Effector memory CD8-positive, alpha-beta T cell (primary cell): ENCODE results near the gene TOR2A.
"Not testable (repeated sequence)": the region's sequence is repeated elsewhere in the genome, so short reads cannot be mapped to it uniquely, and the experiment has no call there.

Experiments
- ATAC-seq: fragments of 150-1000 bp; cut with Tn5 transposase; replicated peaks from 2 replicates; pipeline ENCODE4 v1.10.0; 2021; ENCODE audit warnings: mild to moderate bottlenecking, moderate library complexity
- DNase-seq, 3 experiments: peaks; one replicate each; pipeline ENCODE4 v3.0.0; 2021
- H3K27ac Mint-ChIP-seq, 2 donors: one replicate each; pipeline ENCODE4 v1.8.0; 2022; ENCODE audit warnings: mild to moderate bottlenecking in 2 of 2, mixed read lengths in 2 of 2, moderate library complexity in 2 of 2
- H3K27me3 Mint-ChIP-seq, 2 donors: one replicate each; pipeline ENCODE4 v1.8.0; 2022; ENCODE audit warnings: mixed read lengths in 2 of 2
- H3K36me3 Mint-ChIP-seq: one replicate; pipeline ENCODE4 v1.8.0; 2022; ENCODE audit warnings: mild to moderate bottlenecking, moderate library complexity, mixed read lengths; ENCODE audit not compliant: insufficient read depth
- H3K4me1 Mint-ChIP-seq, 2 donors: one replicate each; pipeline ENCODE4 v1.8.0; 2022; ENCODE audit warnings: low read depth in 2 of 2, mixed read lengths in 2 of 2
- H3K4me3 Mint-ChIP-seq, 2 donors: one replicate each; pipeline ENCODE4 v1.8.0; 2022; ENCODE audit warnings: mild to moderate bottlenecking in 2 of 2, mixed read lengths in 2 of 2, moderate library complexity in 2 of 2
- H3K9me3 Mint-ChIP-seq, 2 donors: one replicate each; pipeline ENCODE4 v1.8.0; 2022; ENCODE audit warnings: mixed read lengths in 2 of 2
- total RNA-seq, 9 experiments: gene quantifications; one replicate each; lab custom pipeline; 2026; lab: John Stamatoyannopoulos, UW

TOR2A gene
- 7.4 to 17.1 (median 14.6) reads per million in 9 experiments for total RNA-seq

DNA sequence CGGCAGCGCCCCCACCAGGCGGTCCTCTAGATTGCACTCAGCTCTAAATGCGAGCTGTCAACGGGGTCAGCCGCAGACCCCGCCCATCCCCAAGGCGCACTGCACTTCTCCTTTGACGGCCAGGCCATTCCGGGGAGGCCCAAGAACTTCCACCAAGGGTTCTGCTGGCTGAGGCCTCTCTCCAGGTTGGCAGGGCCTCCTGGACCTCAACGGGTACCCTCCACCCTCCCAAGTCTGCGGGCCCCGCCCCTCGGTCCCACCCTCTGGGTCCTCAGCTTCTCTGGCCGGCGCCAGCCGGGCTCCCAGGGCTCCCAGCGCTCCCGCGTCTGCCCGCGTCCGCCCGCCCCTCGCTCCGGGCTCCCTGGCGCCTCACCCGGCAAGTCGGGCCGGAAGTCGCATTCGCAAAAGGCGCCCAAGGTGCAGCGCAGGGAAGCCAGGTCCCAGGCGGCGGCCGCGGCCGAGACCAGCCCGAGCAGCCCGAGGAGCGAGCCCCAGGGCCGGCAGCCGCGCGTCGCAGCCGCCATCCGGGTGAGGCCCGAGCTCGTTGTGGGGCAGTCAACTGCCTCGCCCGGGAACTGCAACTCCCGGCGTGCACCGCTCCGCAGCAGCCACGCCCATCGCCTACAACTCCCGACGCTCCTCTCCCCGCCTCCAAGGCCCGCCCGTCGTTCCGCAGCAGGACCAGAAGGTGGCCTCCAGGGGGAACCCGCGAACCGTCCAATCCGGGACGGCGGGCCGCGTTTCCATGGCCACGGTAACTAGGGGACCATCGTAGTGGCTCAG is at the start of gene TOR2A:
TOR2A (minus strand) TSS at position 548 of the 783 bp plus-strand sequence; CDS start at position 524, 24 bp downstream.
- Mint-ChIP-seq H3K27ac (peak within 1 kb of the TSS; percentile 88 to 98), H3K27me3 (no peaks in the 10 kb centered on the region), H3K36me3 (peaks cover 53% of the 10 kb centered on the region), H3K9me3 (no peaks in the 10 kb centered on the region), H3K4me3 (peak within 1 kb of the TSS; percentile 68 to 76), H3K4me1 (peaks cover 10 to 15% of the 10 kb centered on the region in 2 donors)
- ATAC-seq (peak; percentile 86), DNase-seq (peak; percentile 99 to 100 (median 99))

- Mint-ChIP-seq H3K4me1 (peaks cover 57 to 60% of the 10 kb centered on the region in 2 donors), H3K27ac (peak overlapping the region; percentile 95 to 98), H3K27me3 (no peaks in the 10 kb centered on the region), H3K36me3 (peaks cover 47% of the 10 kb centered on the region), H3K9me3 (no peaks in the 10 kb centered on the region), H3K4me3 (peak overlapping the region; percentile 75 to 80)
- peak; percentile 81 to 84 (median 84) for DNase-seq
- peak; percentile 56 for ATAC-seq
These were observed 48.3 kb upstream of the TOR2A start for GRCh38 chr9:127783111-127784008.

GRCh38 chr9:127781806-127782205 is 46.7 kb upstream of the TOR2A start:
- H3K27ac Mint-ChIP-seq, result peak overlapping the region; percentile 88 to 89
- peaks cover 54 to 60% of the 10 kb centered on the region in 2 donors for H3K4me1 Mint-ChIP-seq
- H3K36me3 Mint-ChIP-seq, result peaks cover 38% of the 10 kb centered on the region
- H3K4me3 Mint-ChIP-seq, result peak overlapping the region; percentile 60 to 92
- DNase-seq (no peak), ATAC-seq (no peak)
- H3K9me3 Mint-ChIP-seq, result no peaks in the 10 kb centered on the region
- H3K27me3 Mint-ChIP-seq, result no peaks in the 10 kb centered on the region

GRCh38 chr9:127780909-127781308 is 45.8 kb upstream of the TOR2A start:
- peak overlapping the region; percentile 67 to 92 for H3K4me3 Mint-ChIP-seq
- H3K9me3 Mint-ChIP-seq, ATAC-seq, H3K27me3 Mint-ChIP-seq, DNase-seq: not testable (repeated sequence)
- peak overlapping the region; percentile 88 to 89 for H3K27ac Mint-ChIP-seq
- peaks cover 36% of the 10 kb centered on the region for H3K36me3 Mint-ChIP-seq
- H3K4me1 Mint-ChIP-seq, result peaks cover 55 to 64% of the 10 kb centered on the region in 2 donors

GRCh38 chr9:127780126-127780885 is 45.2 kb upstream of the TOR2A start:
- peak overlapping the region; percentile 89 to 94 for H3K27ac Mint-ChIP-seq
- peaks cover 55 to 64% of the 10 kb centered on the region in 2 donors for H3K4me1 Mint-ChIP-seq
- ATAC-seq (no peak), DNase-seq (no peak)
- peaks cover 34% of the 10 kb centered on the region for H3K36me3 Mint-ChIP-seq
- no peaks in the 10 kb centered on the region for H3K27me3 Mint-ChIP-seq
- peak overlapping the region; percentile 92 to 97 for H3K4me3 Mint-ChIP-seq
- no peaks in the 10 kb centered on the region for H3K9me3 Mint-ChIP-seq

DNA sequence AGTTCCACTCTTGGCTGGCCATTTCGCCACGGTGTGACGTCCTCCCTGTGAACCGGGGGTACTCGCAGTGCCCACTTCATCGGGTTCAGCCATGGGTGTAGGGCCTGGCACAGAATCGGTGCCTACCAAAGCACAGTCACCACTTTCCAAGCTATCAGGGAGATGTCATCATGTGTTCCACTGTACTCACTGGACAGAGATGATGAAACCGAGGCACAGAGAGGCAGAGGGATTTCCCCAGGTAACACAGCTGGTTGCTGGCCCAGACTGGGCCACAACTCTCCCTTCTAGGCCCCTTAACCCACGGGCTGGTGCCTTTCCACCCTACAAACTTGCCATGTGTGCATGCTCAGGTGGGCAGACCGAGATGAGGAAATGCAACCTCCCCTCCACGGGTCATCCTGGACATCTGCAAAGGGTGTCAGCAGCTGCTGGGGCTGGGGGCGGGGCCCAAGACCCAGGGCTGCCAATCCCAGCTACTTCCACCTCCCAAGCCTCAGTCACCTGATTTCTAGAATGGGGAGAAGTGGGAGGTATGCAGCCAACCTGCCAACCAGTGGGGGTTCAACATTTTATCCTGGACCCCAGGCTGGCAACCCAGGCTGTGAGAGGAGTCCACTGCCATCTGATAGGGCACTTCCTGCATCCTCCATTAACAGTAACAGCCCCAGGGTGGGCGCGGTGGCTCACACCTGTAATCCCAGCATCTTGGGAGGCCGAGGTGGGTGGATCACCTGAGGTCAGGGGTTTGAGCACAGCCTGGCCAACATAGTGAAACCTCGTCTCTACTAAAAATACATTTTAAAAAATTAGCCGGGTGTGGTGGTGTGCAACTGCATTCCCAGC is 44.3 kb upstream of the TOR2A start:
- ATAC-seq (peak; percentile 47), DNase-seq (peak in 2 of 3 experiments; percentile 41 to 49)
- no peaks in the 10 kb centered on the region for H3K27me3 Mint-ChIP-seq
- peak overlapping the region; percentile 89 to 94 for H3K27ac Mint-ChIP-seq
- H3K9me3 Mint-ChIP-seq, result no peaks in the 10 kb centered on the region
- peak overlapping the region; percentile 92 to 97 for H3K4me3 Mint-ChIP-seq
- H3K36me3 Mint-ChIP-seq, result peaks cover 34% of the 10 kb centered on the region
- H3K4me1 Mint-ChIP-seq, result peaks cover 54 to 64% of the 10 kb centered on the region in 2 donors

GRCh38 chr9:127778280-127779135 is 43.4 kb upstream of the TOR2A start, which contains the start of gene SH2D3C:
Gene SH2D3C (minus strand): TSS chr9:127778666. CDS start chr9:127778627, 39 bp downstream.
- peak; percentile 10 for ATAC-seq
- peaks cover 42% of the 10 kb centered on the region for H3K36me3 Mint-ChIP-seq
- peaks cover 50 to 61% of the 10 kb centered on the region in 2 donors for H3K4me1 Mint-ChIP-seq
- H3K9me3 Mint-ChIP-seq, result no peaks in the 10 kb centered on the region
- peak within 1 kb of the TSS; percentile 92 to 97 for H3K4me3 Mint-ChIP-seq
- DNase-seq, result no peak
- no peaks in the 10 kb centered on the region for H3K27me3 Mint-ChIP-seq
- H3K27ac Mint-ChIP-seq, result peak within 1 kb of the TSS; percentile 89 to 94

GRCh38 chr9:127777368-127777980 is 42.4 kb upstream of the TOR2A start:
- H3K4me3 Mint-ChIP-seq, result peak overlapping the region; percentile 92 to 97
- ATAC-seq (no peak), DNase-seq (no peak)
- H3K9me3 Mint-ChIP-seq, result no peaks in the 10 kb centered on the region
- H3K27ac Mint-ChIP-seq, result peak overlapping the region; percentile 89 to 94
- H3K27me3 Mint-ChIP-seq, result no peaks in the 10 kb centered on the region
- peaks cover 42% of the 10 kb centered on the region for H3K36me3 Mint-ChIP-seq
- peaks cover 42 to 50% of the 10 kb centered on the region in 2 donors for H3K4me1 Mint-ChIP-seq

GRCh38 chr9:127776924-127777289 is 41.8 kb upstream of the TOR2A start:
- Mint-ChIP-seq H3K36me3 (peaks cover 46% of the 10 kb centered on the region), H3K4me3 (peak overlapping the region; percentile 92 to 97), H3K4me1 (peaks cover 39 to 47% of the 10 kb centered on the region in 2 donors), H3K9me3 (no peaks in the 10 kb centered on the region), H3K27me3 (no peaks in the 10 kb centered on the region), H3K27ac (peak overlapping the region; percentile 89 to 94)
- no peak for ATAC-seq
- no peak for DNase-seq

- DNase-seq, result peak; percentile 69 to 73 (median 71)
- Mint-ChIP-seq H3K36me3 (peaks cover 51% of the 10 kb centered on the region), H3K27me3 (no peaks in the 10 kb centered on the region), H3K27ac (peak overlapping the region; percentile 89 to 94), H3K4me3 (peak overlapping the region; percentile 92 to 97), H3K4me1 (peaks cover 38 to 42% of the 10 kb centered on the region in 2 donors), H3K9me3 (no peaks in the 10 kb centered on the region)
- ATAC-seq, result peak; percentile 61
These were observed 41.3 kb upstream of the TOR2A start for GRCh38 chr9:127776195-127776923.
